Endometrium (tissue), 2 donors: ENCODE results near the gene KIAA1328.
A peak's percentile ranks its signal among the peaks of the same experiment; 100 is the strongest.
"Not testable (repeated sequence)": the region's sequence is repeated elsewhere in the genome, so short reads cannot be mapped to it uniquely, and the experiment has no call there.

Experiments used
- FAIRE-seq: peaks from 2 replicates; lab custom pipeline; 2012; peaks lifted over from hg19 to GRCh38; lab: Jason Lieb, UNC
- donor health status: control.
- donor health status: control.

Gene KIAA1328

GRCh38 chr18:36826556-36826955 lies 2.4 kb upstream of the KIAA1328 start:
- FAIRE-seq, result no peak

DNA sequence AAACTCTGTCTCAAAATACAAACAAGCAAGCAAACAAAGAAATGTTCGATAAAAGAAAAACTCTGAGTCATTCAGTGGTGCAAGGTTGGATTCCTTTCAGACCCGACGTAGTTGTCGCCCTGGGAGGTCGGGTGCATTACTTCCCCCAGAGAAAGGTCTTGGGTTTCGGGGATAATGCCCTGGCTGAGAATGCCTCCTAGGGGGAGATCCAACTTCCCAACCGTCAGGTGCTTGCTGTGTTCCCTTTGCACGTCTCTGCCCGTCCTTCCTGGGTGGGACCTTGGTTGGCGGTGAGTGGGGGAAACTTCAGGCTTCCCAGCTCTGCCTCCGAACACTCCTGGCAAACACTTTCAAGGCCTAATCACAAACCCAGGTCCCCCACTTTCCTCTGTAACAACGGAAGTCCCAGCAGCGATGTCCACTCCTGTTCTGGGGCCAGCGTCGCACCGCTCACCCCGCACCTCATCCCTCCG lies 734 bp upstream of the KIAA1328 start:
- FAIRE-seq, result no peak

DNA sequence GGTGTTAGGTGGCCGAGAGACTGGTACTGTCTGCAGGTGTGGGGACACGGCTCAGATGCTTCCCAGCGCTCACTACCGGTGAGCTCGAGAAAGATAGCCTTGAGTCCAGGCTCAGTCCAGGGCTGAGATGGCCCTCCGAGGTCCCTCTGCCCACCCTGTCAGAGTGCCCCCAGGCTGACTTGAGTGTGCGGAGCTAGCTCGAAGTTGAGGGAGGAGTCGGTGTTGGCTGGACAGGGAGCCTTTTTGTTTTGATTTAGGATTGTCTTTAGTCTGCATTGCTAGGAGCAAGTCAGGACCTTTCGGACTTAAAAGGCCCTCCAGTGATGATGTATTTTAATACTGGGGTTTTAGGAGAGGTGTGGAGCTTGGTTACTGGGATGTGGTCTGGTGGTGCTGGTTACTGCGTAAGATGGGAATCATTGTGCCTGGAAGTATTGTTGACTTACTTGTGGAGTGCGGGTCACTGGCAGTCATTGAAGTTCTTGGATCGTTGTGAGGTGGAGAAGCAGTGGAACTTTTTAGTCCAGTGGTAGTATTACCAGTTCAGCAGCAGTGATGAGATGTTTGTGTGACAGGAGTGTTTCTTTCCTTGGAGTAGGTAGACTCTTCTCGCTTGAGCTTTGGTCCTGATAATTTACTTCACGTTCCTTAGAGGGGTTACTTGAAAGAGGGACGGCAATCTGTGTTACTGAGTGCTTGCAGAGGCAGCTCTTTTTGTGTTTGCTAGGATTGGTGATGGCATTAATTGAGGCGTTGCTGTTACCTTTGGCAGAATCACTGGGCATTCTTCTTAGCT lies 633 bp downstream of the KIAA1328 start:
- FAIRE-seq, result no peak

DNA sequence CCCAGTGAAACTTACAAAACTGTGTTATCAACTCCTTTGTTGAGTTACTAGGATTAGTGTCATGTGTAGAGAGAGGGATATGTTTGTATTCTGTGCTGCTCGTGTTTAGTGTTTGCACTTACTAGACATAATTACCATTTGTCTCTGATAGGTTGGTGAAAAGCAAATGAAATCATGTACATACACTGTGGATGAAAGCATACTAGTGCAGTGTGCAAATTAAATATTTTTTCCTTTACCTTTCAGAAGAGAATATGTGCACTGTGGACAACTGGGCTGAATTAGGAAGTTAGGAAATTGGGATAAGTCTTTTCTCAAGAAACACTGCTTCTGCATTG lies 1.2 kb downstream of the KIAA1328 start:
- FAIRE-seq, result no peak

GRCh38 chr18:36831139-36831538 lies 2.2 kb downstream of the KIAA1328 start:
- no peak for FAIRE-seq

GRCh38 chr18:36833120-36833519 lies 4.2 kb downstream of the KIAA1328 start:
- FAIRE-seq, result no peak

DNA sequence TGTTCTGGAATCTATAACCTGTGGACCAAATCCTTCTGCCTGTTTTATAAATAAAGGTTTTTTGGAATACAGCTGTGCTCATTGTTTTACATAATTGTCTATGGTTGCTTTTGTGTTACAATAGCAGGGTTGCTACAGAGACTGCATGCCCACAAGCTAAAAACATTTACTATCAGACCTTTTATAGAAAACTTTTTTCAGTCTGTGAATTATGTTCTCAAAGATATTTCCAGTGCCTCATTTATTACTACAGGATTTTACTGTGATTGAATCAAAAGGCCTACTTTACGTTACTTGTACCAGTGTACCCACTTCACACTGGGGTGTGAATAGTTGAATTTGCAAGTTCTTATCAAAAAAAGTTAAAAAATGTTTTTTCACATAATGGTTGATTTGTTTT lies 7.0 kb downstream of the KIAA1328 start:
- peak; percentile 23 for FAIRE-seq

DNA sequence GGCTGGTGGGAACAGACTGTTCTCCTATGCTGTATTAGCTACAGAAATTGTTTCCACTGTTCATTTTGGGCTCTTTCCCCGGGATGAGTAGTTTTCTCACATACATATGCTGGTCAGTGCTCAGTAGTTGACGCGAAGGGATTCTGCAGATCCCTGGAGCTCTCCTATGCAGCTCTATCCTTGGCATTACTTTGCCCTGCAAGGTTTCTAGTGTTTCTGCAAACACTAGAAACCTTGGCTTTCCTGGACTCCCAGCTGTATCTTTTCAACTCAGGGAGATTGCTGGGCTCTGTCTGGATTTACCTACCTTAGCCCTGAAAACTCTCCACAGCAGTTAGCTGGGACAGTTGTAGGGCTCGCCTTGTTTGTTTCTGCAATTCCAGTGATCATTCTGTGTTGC lies 10.9 kb downstream of the KIAA1328 start:
- no peak for FAIRE-seq

GRCh38 chr18:36843199-36843598 lies 14.3 kb downstream of the KIAA1328 start:
- no peak for FAIRE-seq

DNA sequence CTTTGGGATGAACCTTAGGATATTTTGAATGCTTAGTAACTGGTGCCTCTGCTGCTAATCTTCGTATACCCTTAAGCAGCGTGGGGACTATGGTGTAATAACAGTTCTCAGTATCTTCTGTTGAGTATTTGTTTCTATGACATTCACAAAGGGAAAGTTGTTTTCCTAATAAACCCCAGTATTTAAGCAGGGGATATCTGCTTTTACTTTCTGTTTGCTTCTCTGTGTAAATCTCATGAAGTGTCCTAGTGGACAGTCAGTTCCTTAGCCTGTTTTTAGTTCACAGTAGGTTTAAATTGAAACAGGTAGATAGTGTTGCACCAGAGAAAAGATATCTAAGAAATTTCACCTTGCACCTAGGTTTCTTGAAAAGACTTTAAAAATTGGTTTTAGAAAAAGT lies 14.9 kb downstream of the KIAA1328 start:
- no peak for FAIRE-seq

DNA sequence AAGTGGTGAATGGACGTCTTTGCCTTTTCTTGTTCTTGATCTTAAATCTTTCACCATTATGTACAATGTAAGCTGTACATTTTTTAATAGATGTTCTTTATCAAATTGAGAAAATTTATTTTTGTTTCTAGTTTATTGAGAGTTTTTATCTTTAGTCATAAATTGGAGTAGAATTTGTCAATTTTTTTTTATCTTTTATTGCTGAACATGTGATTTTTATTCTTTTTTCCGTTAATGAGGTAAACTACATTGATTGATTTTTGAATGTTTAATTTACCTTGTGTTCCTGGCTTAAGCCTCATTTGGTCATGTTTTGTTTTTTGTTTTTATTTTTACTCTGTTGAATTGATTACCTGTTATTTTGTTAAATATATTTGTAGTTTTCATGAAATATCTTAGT lies 19.7 kb downstream of the KIAA1328 start:
- FAIRE-seq, result peak; percentile 53

DNA sequence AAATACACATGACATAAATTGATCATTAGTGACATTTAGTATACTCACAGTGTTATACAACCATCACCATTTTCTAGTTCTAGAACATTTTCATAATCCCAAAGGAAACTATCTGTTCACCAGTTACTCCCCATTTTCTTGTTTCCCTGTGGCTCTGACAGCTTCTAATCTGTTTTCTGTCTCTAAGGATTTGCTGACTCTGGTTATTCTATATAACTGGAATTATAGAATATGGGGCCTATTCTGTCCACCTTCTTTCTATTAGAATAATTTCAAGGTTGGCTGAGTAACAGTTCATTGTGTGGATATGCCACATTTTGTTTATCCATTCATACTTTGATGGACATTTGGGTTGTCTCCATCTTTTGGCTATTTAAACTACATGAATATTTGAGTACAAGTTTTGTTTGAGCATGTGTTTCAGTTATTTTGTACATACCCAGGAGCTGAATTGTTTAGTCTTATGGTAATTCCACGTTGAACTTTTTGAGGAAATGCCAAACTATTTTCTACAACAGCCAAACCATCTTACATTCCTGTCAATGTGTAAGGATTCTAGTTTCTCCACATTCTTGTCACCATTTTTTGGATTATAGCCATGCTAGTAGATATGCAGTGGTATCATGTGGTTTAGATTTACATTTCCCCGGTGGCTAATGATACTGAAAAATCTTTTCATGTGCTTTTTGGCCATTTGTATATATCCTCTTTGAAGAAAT lies 20.5 kb downstream of the KIAA1328 start:
- FAIRE-seq, result no peak

DNA sequence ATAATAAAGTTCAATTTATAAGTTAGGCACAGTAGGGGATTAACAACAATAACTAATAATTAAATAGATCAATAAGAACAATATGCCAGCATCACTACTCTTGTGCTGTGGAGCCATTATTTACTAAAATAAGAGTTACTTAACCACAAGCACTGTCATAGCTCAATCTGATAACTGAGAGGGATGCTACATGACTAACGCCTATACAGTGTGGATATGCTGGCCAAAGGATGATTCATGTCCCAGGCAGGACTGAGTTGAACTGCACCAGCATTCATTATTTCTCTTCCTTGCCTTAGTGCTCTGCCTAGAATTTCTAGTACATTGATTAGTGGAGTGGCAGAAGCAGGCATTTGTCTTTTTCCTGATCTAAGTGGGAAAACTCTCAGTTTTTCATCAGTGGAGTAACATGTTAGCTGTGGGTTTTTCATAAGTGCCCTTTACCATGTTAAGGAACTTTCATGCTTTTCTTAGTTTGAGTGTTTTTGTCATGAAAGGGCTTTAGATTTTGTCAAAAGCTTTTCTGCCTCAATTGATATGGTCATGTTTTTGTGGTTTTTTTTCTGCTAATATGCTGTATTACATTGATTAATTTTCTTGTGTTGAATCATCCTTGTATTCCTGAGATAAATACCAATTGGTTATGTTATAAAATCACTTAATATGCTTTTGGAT lies 21.7 kb downstream of the KIAA1328 start:
- no peak for FAIRE-seq

- FAIRE-seq, result no peak
These were observed 22.3 kb downstream of the KIAA1328 start for GRCh38 chr18:36851202-36851590.

- no peak for FAIRE-seq
These were observed 27.9 kb downstream of the KIAA1328 start for GRCh38 chr18:36856815-36857214.

DNA sequence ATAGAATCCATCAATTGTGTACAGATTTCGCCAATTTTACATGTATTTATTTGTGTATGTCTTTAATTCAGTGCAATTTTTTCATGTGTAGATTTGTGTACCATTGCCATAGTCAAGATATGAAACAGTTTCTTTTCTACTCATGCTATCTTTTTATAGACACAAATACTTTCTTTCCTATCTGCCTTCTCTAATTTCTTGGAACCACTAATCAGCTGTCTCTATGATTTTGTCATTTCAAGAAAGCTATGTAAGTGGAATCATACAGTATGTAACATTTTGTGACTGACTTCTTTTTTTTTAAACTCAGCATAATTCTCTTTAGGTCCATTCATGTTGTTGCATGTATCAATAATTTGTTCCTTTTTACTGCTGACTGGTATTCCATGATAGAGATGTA lies 33.3 kb downstream of the KIAA1328 start:
- no peak for FAIRE-seq

DNA sequence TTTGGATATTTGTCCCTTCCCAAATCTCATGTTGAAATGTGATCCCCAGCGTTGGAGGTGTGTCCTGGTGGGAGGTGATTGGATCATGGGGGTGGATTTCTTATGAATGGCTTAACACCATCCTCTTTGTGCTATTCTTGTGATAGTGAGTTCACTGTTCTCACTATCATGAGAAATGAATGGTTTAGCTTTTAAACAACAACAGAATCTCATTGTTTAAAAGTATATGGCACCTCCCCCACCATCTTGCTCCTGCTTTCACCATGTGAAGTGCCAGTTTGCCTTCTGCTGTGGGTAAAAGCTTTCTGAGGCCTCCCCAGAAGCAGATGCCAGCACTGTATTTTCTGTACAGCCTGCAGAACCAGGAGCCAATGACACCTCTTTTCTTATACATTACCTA lies 38.1 kb downstream of the KIAA1328 start:
- FAIRE-seq, result no peak

DNA sequence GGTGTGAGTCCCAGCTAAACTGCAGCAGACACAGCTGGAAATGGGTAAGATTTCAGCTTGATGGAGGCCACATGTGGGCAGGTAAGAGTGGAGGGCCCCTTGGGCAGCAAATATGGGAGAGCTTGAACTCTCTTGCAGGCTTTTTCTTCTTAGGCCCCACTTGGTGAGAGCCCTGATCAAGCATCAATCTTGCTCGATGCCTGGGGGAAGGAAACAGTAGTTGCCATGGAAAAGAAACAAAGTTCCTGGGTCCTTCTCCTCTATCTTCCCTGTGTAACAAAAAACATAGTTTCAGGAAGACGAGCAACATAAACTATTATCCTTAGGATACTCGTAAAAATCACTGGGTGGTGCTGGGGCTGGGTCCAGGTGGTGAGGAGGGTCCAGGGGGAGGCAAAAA lies 42.9 kb downstream of the KIAA1328 start:
- FAIRE-seq, result no peak

DNA sequence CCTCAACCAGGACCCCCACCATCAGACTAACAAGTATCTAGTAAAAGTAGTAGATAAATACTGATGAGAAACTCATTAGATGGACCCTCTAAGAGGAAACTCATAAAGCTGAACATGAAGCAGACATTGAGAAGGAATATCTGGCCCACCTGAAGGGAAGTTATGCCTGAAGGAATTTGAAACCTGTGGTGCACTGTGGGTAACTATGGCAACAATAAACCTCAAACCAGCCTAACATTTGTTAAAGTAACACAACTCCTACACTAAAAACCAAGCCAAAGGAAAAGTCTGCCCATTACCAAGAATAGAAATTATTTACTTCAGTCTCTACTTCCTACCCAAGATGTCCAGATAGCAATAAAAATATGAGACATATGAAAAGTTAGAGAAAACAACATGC lies 43.4 kb downstream of the KIAA1328 start:
- FAIRE-seq, result no peak

DNA sequence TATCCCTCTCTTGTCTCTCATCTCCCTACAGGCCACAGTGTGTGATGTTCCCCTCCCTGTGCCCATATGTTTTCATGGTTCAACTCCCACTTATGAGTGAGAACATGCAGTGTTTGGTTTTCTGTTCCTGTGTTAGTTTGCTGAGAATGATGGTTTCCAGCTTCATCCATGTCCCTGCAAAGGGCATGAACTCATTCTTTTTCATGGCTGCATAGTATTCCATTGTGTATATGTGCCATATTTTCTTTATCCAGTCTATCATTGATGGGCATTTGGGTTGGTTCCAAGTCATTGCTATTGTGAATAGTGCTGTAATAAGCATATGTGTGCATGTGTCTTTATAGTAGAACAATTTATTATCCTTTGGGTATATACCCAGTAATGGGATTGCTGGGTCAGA lies 44.9 kb downstream of the KIAA1328 start:
- FAIRE-seq, result not testable (repeated sequence)

DNA sequence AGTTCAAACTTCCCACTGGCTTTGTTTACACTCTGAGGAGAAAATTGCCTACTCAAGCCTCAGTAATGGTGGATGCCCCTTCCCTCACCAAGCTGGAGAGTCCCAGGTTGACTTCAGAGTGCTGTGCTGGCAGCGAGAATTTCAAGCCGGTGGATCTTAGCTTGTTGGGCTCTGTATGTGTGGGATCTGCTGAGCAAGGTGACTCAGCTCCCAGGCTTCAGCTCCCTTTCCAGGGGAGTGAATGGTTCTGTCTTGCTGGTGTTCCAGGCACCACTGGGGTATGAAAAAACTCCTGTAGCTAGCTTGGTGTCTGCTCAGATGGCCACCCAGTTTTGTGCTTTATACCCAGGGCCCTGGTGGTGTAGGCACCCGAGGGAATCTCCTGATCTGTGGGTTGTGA lies 50.9 kb downstream of the KIAA1328 start:
- not testable (repeated sequence) for FAIRE-seq

GRCh38 chr18:36885981-36886380 lies 57.1 kb downstream of the KIAA1328 start:
- no peak for FAIRE-seq

- FAIRE-seq, result peak; percentile 86
These were observed 58.2 kb downstream of the KIAA1328 start for GRCh38 chr18:36887114-36887513.
